ENCODE results near the gene UGT1A8.

Gene UGT1A8

DNA sequence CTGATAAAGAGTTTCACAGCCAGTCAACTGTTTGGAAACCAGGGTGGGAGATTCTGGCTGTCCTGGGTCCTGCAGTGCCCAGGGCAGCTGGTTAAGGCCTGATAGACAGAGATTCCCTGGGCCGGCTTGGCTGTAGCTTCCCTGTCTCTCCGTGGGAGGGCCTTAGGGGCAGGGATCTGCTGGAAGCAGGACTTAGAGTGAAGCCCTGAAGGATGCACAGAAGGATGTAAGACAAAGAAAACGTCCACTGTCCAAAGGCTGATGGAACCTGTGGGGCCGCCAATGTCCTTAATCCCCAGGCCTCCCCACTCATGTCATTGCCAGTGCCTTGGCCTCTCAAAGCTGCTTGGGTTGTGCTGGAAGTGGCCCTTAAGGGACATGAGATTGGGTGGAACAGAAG is 193.7 kb downstream of the UGT1A8 start:
- TF ChIP-seq, protein P1, sequence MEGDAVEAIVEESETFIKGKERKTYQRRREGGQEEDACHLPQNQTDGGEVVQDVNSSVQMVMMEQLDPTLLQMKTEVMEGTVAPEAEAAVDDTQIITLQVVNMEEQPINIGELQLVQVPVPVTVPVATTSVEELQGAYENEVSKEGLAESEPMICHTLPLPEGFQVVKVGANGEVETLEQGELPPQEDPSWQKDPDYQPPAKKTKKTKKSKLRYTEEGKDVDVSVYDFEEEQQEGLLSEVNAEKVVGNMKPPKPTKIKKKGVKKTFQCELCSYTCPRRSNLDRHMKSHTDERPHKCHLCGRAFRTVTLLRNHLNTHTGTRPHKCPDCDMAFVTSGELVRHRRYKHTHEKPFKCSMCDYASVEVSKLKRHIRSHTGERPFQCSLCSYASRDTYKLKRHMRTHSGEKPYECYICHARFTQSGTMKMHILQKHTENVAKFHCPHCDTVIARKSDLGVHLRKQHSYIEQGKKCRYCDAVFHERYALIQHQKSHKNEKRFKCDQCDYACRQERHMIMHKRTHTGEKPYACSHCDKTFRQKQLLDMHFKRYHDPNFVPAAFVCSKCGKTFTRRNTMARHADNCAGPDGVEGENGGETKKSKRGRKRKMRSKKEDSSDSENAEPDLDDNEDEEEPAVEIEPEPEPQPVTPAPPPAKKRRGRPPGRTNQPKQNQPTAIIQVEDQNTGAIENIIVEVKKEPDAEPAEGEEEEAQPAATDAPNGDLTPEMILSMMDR (IDR thresholded peaks at IDR 0.05; ENCODE audit: low read depth, low read length), result no peak
- DNase-seq (ENCODE audit: low read depth in 2 of 2), result no peak
- H3K4me3 ChIP-seq (replicated peaks in 1 of 2; ENCODE audit: low read depth in 2 of 2, low read length in 2 of 2), result no peak overlapping the region

DNA sequence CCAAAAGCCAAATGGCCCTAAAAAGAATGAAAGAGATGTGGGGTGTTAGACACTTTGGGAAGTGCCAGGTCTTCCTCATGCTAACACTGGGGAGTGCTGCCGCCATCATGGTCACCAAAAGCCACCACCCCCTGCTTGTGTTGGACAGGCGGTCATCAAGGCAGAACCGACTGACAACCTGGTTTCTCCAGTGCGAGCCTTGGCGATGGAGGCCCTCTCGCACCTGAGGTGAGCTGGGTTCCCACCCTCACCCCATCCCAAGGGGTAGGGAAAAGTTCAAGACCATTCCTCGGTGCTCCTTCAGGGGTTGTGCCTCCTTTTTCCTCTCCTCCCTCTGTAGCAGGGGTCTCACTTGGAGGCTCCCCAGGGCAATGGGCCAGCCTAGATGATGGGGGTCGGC is 194.3 kb downstream of the UGT1A8 start:
- no peak overlapping the region for H3K4me3 ChIP-seq (replicated peaks in 1 of 2; ENCODE audit: low read depth in 2 of 2, low read length in 2 of 2)
- TF ChIP-seq, protein P1 (IDR thresholded peaks at IDR 0.05; ENCODE audit: low read depth, low read length), result no peak
- no peak for DNase-seq (ENCODE audit: low read depth in 2 of 2)

DNA sequence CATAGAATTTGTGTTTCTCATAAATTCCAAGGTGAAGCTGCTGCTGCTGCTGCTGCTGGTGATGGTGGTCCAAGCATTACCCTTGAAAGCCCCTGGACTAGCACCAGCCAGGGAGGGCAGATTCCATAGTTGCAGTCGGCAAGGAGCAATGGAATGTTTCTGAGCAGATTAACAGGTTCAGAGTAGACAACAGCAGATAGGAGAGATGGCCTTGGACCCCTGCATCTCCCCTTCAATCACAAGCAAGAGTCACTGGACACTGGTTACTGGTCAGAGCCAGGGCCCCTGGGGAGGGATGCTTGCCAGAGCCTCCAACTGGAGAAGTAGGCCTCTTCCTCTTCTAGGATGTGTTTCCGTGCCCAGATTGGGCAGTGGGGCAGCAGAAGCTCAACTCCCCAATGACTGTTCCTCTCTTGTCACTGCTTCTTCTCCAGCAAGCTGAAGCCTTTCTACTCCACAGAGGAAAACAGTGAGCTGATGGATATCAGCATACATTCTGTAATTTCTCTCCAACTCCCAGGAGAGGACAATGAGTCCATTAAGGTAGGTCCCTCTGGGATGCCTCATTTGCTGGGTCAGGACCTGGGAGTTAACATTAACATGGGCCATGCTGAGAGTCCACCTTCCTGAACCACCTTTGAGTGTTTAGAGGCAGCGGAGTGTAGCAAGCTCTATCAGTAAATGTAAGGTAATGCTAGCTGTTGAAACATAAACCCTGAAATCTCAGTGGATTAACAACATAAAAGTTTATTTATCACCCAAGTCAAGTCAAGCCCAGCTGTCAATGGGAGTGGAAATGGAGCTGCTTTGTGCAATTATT is 196.0 kb downstream of the UGT1A8 start:
- no peak overlapping the region for H3K4me3 ChIP-seq (replicated peaks in 1 of 2; ENCODE audit: low read depth in 2 of 2, low read length in 2 of 2)
- TF ChIP-seq, protein P1 (IDR thresholded peaks at IDR 0.05; ENCODE audit: low read depth, low read length), result no peak
- no peak for DNase-seq (ENCODE audit: low read depth in 2 of 2)

DNA sequence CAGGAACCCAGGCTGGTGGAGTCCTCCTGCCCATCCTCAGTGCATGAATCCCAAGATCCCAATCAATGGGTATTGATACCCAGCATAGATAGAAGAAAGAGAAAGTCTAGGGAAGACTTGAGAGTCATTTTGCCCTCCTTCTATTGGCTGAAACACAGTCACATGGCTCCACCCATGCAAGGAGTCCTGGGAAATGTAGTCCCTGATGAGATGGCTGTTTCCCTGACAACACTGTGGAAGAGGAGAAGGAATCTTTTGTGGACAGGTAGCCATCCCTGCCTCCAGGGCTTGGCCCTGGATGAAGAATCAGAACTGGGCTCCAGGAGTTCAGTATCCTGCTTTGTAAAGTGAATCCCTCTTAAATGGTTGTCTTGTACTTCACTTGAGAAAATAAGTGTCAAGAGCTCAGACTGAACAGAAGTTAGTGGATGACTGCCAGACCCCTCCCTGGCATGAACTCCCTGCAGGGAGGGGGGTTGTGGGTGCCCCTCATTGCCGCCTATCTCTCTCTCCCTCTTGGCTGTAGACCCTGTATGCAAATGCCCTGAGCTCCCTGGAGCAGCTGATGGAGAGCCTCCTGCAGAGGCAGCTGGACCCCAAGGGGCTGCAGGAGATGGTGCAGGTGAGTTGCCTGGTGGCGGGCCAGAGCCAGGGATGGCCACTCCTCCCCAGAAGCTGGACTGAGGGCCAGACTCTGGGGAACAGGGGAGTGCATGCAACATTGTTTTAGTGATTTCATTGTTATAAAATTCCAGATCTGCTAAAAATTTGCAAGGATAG is 196.8 kb downstream of the UGT1A8 start:
- no peak overlapping the region for H3K4me3 ChIP-seq (replicated peaks in 1 of 2; ENCODE audit: low read depth in 2 of 2, low read length in 2 of 2)
- DNase-seq (ENCODE audit: low read depth in 2 of 2), result peak in 1 of 2 donors; percentile 30
- TF ChIP-seq, protein P1 (IDR thresholded peaks at IDR 0.05; ENCODE audit: low read depth, low read length), result no peak

DNA sequence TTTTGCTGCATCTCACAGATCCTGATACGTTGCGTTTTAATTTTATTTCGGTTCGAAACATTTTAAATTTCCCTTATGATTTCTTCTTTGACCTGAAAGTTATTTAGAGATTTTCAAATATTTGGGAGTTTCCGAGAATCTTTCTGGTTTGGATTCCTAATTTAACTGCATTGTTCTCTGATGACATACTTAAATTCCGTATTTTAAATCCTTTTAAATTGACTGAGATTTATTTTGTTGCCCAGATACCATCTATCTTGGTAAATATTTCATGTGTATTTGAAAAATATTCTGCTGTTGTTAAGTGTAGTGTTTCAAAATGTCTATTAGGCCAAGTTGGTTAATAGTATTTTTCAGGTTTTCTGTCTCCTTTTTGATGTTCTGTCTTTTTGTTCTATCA is 198.4 kb downstream of the UGT1A8 start:
- H3K4me3 ChIP-seq (replicated peaks in 1 of 2; ENCODE audit: low read depth in 2 of 2, low read length in 2 of 2), result no peak overlapping the region
- TF ChIP-seq, protein P1 (IDR thresholded peaks at IDR 0.05; ENCODE audit: low read depth, low read length), result no peak
- DNase-seq (ENCODE audit: low read depth in 2 of 2), result no peak

DNA sequence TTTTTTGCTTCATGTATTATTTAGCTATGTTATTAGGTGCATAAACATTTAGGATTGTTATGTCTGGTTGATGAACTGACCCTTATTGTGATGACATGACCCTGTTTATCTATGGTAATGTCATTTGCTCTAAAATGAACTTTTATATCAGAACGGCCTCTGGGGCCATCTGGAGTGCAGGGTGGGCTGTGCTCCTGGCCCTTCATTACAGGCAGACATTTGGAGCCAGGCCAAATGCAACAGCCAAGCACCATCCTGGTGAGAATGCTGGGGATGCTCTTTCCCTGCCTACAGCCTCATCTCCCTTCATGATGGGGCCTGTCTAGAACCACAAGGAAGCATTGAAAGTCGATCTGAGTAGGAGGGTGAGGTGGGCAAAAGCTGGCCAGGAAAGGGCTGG is 198.9 kb downstream of the UGT1A8 start:
- DNase-seq (ENCODE audit: low read depth in 2 of 2), result no peak

More for the DNA sequence above, 198.9 kb downstream of the UGT1A8 start:
- H3K4me3 ChIP-seq (replicated peaks in 1 of 2; ENCODE audit: low read depth in 2 of 2, low read length in 2 of 2), result no peak overlapping the region
- TF ChIP-seq, protein P1 (IDR thresholded peaks at IDR 0.05; ENCODE audit: low read depth, low read length), result no peak

Data from cardiac fibroblast (primary cell).